Kidney (tissue), 14 donors: ENCODE data around the gene ALK. TPM values are rescaled to one million over a fixed set of nuclear protein-coding genes. Genes with fewer than 3 reads are reported as not detected.

ENCODE experiments used
- DNase-seq, 5 donors: peaks; one replicate each; pipeline ENCODE4 v3.0.0-alpha.2; 2013 to 2020
- FAIRE-seq: peaks from 2 replicates; lab custom pipeline; 2012; peaks lifted over from hg19 to GRCh38; lab: Jason Lieb, UNC
- H3K27ac ChIP-seq, 2 donors: one replicate each; pipeline ENCODE4 v1.7.0; 2013; ENCODE audit warnings: low read depth in 2 of 2, low read length in 2 of 2, inconsistent platforms in 1 of 2
- H3K27me3 ChIP-seq: one replicate; pipeline ENCODE4 v1.7.1; 2013; ENCODE audit warnings: low read length, inconsistent platforms; ENCODE audit not compliant: control insufficient read depth, insufficient read depth
- H3K36me3 ChIP-seq, 3 donors: one replicate each; pipeline versions ENCODE4 v1.7.0 to v1.7.1; 2013; ENCODE audit warnings: low read length in 3 of 3, control low read depth in 1 of 3, inconsistent platforms in 1 of 3; ENCODE audit not compliant: insufficient read depth in 3 of 3, control insufficient read depth in 2 of 3
- H3K4me1 ChIP-seq, 3 donors: one replicate each; pipeline versions ENCODE4 v1.7.0 to v1.7.1; 2013; ENCODE audit warnings: low read length in 3 of 3, inconsistent platforms in 1 of 3, low read depth in 1 of 3; ENCODE audit not compliant: control insufficient read depth in 2 of 3, insufficient read depth in 2 of 3
- H3K4me3 ChIP-seq, 3 donors: one replicate each; pipeline versions ENCODE4 v1.7.0 to v1.8.1; 2013; ENCODE audit warnings: low read length in 3 of 3, control low read depth in 1 of 3, inconsistent platforms in 1 of 3
- H3K9ac ChIP-seq, 3 donors: one replicate each; pipeline versions ENCODE4 v1.7.0 to v1.7.1; 2013; ENCODE audit warnings: low read length in 3 of 3, control low read depth in 1 of 3, inconsistent platforms in 1 of 3
- H3K9me3 ChIP-seq, 3 donors: one replicate each; pipeline versions ENCODE4 v1.7.0 to v1.7.1; 2013; ENCODE audit warnings: low read length in 3 of 3, control low read depth in 1 of 3, inconsistent platforms in 1 of 3; ENCODE audit not compliant: control insufficient read depth in 2 of 3, insufficient read depth in 1 of 3
- CTCF ChIP-seq: IDR thresholded peaks from 3 replicates; pipeline ENCODE4 v1.5.1; 2012; ENCODE audit warnings: mild to moderate bottlenecking, moderate library complexity, borderline replicate concordance; ENCODE audit not compliant: insufficient read depth; ENCODE audit errors: extremely low read depth
- intact Hi-C: fragments of 100-400 bp; cut with DNase I; formaldehyde crosslinking; loops from one replicate; pipeline ENCODE4 v1.11.1; 2022
- polyA plus RNA-seq: library from polyadenylated mRNA; stranded (reverse); fragments of 350-450 nt; fragmentation: Illumina TruSeq; extraction: RNeasy Lipid Tissue Mini Kit (QIAGEN cat#74804); gene quantifications from one replicate; pipeline ENCODE4 v1.2.3, GENCODE V29; 2014; ENCODE audit warnings: low read depth, low replicate concordance; ENCODE audit not compliant: insufficient read depth
- total RNA-seq: library from RNA; stranded (reverse); fragmentation: NEBNext Ultra II Directional; extraction: Animal tissue kit (Norgen Biotek cat#: 25700); gene quantifications from one replicate; pipeline ENCODE4 v1.2.1, GENCODE V29; 2021
- donor health status: control.
- donor health status: control.
- donor health status: control.
- donor health status: control.
- donor health status: control.
- donor health status: DM: yes; HTN: yes; CAD: no.
- donor health status: Normal renal cell carcinoma (clear cell type).

ALK gene
- total and polyA plus RNA-seq, 2 donors from 2014 or later = 0.13 TPM; not detected in 1

- Histone ChIP-seq H3K9ac (no peak overlapping the region), H3K27ac (no peak overlapping the region), H3K4me3 (no peak overlapping the region), H3K27me3 (no peaks in the 10 kb centered on the region), H3K4me1 (no peaks in the 10 kb centered on the region), H3K9me3 (peaks cover 0 to 3% (median 0%) of the 10 kb centered on the region in 3 donors), H3K36me3 (no peaks in the 10 kb centered on the region)
- intact Hi-C loops = no loop called here
- no peak for TF ChIP-seq CTCF
- FAIRE-seq = no peak
- DNase-seq = no peak
These were observed 46.6 kb downstream of the ALK start for GRCh38 chr2:29874745-29875144.

GRCh38 chr2:29872870-29873269 is 48.5 kb downstream of the ALK start:
- H3K4me3 ChIP-seq = no peak overlapping the region
- peaks cover 0 to 3% (median 0%) of the 10 kb centered on the region in 3 donors for H3K9me3 ChIP-seq
- no peak overlapping the region for H3K27ac ChIP-seq
- DNase-seq = no peak
- TF ChIP-seq CTCF = no peak
- FAIRE-seq = no peak
- H3K4me1 ChIP-seq = no peaks in the 10 kb centered on the region
- H3K36me3 ChIP-seq = no peaks in the 10 kb centered on the region
- no peaks in the 10 kb centered on the region for H3K27me3 ChIP-seq
- intact Hi-C loops = no loop called here
- H3K9ac ChIP-seq = no peak overlapping the region

- H3K27ac ChIP-seq = no peak overlapping the region
- FAIRE-seq (no peak), DNase-seq (no peak)
- peaks cover 0 to 3% (median 0%) of the 10 kb centered on the region in 3 donors for H3K9me3 ChIP-seq
- intact Hi-C loops = no loop called here
- no peaks in the 10 kb centered on the region for H3K27me3 ChIP-seq
- no peaks in the 10 kb centered on the region for H3K36me3 ChIP-seq
- H3K4me3 ChIP-seq = no peak overlapping the region
- TF ChIP-seq CTCF = no peak
- no peaks in the 10 kb centered on the region for H3K4me1 ChIP-seq
- H3K9ac ChIP-seq = no peak overlapping the region
These were observed 49.8 kb downstream of the ALK start for GRCh38 chr2:29871541-29871940.

- DNase-seq = no peak
- TF ChIP-seq CTCF = no peak
- H3K9ac ChIP-seq = no peak overlapping the region
- H3K36me3 ChIP-seq = no peaks in the 10 kb centered on the region
- no peaks in the 10 kb centered on the region for H3K4me1 ChIP-seq
- H3K9me3 ChIP-seq = no peaks in the 10 kb centered on the region
- no peaks in the 10 kb centered on the region for H3K27me3 ChIP-seq
- FAIRE-seq = no peak
- intact Hi-C loops = no loop called here
- H3K27ac ChIP-seq = no peak overlapping the region
- no peak overlapping the region for H3K4me3 ChIP-seq
These were observed 55.9 kb downstream of the ALK start for GRCh38 chr2:29865512-29865911.
